AG04449 (cell line): Measurements from ENCODE around the gene ZDHHC13.

Source experiments
- CTCF ChIA-PET: fragments of 350-600 bp; formaldehyde crosslinking; extraction: SDS; loops from one replicate; lab custom pipeline; 2021; ENCODE audit warnings: antibody characterized with exemption; lab: Yijun Ruan, JAX
- POLR2A ChIA-PET: fragments of 400-600, 350-600 bp; formaldehyde crosslinking; extraction: SDS; loops from one replicate; lab custom pipeline; 2020; ENCODE audit warnings: antibody characterized with exemption, inconsistent platforms; lab: Yijun Ruan, JAX
- DNase-seq: peaks from one replicate; pipeline ENCODE4 v3.0.0-alpha.2; 2010; ENCODE audit warnings: low read depth, low spot score
- H3K4me3 ChIP-seq: 2 replicates; pipeline ENCODE4 v1.5.1; 2011; ENCODE audit warnings: low read depth, mild to moderate bottlenecking, control low read depth, low read length
- TF ChIP-seq, protein P1 (sequence below): IDR thresholded peaks from one replicate; pipeline ENCODE4 v1.5.1; 2011; ENCODE audit warnings: mild to moderate bottlenecking, moderate library complexity, low read length, control low read depth, inconsistent platforms; ENCODE audit not compliant: insufficient read depth; ENCODE audit errors: missing control alignments

ZDHHC13 gene

DNA sequence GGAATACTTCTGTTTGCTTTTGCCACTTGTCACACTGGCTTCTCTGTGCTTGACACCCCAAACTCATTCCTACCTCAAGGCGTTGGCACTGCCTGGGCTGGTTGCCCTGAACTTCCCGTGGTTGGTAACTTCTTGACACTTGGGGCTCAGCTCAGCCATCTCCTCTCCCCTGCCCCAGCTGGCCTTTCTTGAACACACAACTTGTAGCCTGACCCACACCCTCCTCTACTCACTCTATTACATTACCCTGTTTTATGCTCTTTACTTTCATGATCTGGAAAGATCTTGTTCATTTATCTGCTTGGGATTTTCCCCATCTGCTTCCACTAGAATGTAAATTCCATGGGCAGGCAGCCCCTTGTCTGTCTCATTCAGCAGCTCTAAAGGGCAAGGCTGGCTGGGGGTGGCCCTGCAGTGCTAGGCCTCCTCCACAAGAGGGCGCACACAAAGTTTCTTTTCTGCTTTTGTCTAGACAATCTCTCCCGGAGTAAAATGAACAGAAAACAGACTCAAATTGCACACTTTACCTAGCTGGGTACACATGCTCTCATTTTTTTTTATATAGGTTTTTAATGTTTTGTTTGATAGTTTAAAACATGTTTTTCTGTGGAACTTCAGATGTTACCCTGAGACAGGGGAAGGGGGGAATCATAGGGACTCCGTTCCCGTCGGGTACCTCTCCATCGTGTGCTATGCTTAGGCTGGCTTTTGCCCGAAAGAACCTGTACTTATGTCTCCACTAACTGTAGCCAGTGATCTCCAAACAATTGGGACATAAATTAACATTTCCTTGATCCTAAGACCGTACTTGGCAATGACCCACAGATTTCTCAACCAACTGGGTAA is 40.0 kb upstream of the ZDHHC13 start:
- DNase-seq, result no peak
- POLR2A ChIA-PET, result interaction anchor here (0.5 to 0.7 kb wide), 2 partner anchors 40 to 251 kb away, joined by 3 read pairs; no protein-coding TSS in a partner anchor
- no peak overlapping the region for H3K4me3 ChIP-seq
- TF ChIP-seq, protein P1, sequence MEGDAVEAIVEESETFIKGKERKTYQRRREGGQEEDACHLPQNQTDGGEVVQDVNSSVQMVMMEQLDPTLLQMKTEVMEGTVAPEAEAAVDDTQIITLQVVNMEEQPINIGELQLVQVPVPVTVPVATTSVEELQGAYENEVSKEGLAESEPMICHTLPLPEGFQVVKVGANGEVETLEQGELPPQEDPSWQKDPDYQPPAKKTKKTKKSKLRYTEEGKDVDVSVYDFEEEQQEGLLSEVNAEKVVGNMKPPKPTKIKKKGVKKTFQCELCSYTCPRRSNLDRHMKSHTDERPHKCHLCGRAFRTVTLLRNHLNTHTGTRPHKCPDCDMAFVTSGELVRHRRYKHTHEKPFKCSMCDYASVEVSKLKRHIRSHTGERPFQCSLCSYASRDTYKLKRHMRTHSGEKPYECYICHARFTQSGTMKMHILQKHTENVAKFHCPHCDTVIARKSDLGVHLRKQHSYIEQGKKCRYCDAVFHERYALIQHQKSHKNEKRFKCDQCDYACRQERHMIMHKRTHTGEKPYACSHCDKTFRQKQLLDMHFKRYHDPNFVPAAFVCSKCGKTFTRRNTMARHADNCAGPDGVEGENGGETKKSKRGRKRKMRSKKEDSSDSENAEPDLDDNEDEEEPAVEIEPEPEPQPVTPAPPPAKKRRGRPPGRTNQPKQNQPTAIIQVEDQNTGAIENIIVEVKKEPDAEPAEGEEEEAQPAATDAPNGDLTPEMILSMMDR, result peak; percentile 89
- CTCF ChIA-PET, result interaction anchor here (0.5 to 15.8 kb wide), 49 partner anchors 9 to 1282 kb away, joined by 3 to 332 read pairs (median 5); partner anchors contain the start of genes MRGPRX2 and ZDHHC13

DNA sequence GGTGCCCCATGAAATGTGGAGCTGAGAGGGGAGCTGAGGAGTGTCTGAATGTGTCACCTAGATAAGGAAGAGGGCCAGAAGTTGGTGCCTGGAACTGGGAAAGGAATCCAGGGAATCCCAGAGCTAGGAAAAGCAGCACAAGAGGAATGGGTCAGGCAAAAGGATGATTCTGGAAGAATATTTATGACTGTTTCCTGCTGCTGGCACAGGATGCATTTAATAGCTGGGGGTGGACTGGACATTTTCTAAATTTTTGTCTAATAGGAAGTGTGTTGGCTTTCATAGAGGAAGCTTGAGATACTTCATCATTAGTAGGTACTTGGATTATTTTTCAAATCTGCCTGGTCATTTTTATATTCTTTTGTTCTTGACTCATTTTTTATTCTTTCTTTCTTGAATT is 39.0 kb upstream of the ZDHHC13 start:
- ChIA-PET POLR2A (no interaction called here), CTCF (interaction anchor here (0.7 to 15.8 kb wide), 34 partner anchors 9 to 1051 kb away, joined by 3 to 332 read pairs (median 6); partner anchors contain the start of genes CSRP3 and ZDHHC13)

DNA sequence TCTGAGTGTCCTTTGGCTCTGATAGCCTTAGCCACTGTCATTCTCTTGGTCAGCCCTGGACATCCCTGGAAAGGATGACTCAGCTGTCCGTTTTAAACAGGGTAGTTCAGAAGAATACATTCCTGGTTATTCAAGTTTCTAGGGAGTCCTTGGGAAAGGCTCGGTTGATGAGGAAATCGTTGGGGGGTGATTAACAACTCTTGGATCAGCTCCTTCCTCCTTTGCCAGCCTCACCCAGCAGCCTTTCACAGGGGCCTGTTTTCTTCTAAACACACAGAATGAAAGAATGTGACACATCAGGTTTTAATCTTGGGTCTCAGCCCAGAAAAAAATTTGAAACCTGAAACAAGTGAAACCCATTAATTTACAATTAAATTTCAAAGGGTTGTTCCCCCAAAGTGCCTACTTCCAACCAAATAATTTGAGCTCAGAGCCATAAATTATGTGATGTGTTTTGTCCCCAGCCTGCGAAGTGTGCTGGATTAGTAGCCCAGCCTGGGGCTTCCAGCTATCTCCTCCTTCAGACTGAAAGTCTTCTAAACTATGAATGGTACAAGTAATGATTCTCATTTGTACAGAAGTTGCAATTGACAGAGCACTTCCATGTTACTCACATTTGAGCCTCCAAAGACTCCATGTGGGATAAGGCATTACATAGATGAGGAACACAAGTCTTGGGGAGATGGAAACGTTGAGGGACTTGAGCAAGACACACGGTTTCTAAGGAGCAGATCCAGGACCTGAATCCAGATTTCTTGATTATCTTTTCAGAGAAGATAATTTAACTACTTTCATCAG is 37.1 kb upstream of the ZDHHC13 start:
- DNase-seq, result peak; percentile 60
- POLR2A ChIA-PET, result no interaction called here
- no peak overlapping the region for H3K4me3 ChIP-seq
- CTCF ChIA-PET, result interaction anchor here (0.7 to 15.8 kb wide), 8 partner anchors 8 to 663 kb away, joined by 3 to 332 read pairs (median 3); no protein-coding TSS in a partner anchor
- TF ChIP-seq, protein P1, result no peak

More for the DNA sequence above, 39.0 kb upstream of the ZDHHC13 start:
- no peak for DNase-seq
- no peak overlapping the region for H3K4me3 ChIP-seq
- TF ChIP-seq, protein P1, result no peak

DNA sequence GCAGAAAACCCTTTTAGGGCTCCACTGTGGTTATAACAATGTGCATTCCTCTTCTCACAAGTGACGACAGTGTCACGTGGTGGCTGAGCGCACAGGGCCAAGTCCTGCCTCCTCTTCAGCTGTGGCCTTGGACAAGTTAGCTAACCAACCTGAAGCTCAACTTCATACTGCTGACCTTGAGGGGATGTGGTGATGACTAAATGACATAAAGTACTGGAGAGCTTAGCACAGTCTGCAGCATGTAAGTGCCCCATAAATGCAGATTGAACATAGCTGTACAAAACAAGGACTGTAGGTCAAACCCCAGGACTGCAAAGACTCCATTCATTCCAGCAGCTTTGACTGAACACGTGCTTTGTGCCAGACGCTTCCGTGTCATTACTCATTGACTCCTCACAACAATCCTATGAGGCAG is 36.4 kb upstream of the ZDHHC13 start:
- POLR2A ChIA-PET, result no interaction called here
- CTCF ChIA-PET, result interaction anchor here (1.0 to 15.8 kb wide), 4 partner anchors 9 to 474 kb away, joined by 3 to 332 read pairs (median 22); no protein-coding TSS in a partner anchor

DNA sequence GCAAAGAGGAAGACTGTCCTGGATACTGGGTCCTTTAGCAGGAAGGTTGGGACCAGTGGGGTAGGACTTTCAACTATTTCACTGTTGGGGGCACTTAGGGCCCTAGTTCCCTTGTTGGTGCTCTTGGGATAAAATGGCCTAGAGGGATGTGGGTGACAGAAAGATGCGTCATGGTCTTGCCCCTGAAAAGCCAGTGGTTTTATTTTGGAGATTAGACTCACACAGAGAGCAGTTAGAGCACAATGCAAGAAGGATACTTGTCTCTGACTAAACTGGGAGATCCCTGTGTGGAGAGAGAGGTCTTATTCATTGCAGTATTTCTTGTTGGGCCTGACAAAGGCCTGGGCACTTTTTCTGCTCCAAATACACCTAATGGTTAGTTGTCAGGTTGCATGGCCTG is 33.8 kb upstream of the ZDHHC13 start:
- no peak for DNase-seq
- POLR2A ChIA-PET, result no interaction called here
- CTCF ChIA-PET, result interaction anchor here (5.7 kb wide), 1 partner anchor 12 kb away, joined by 42 read pairs; no protein-coding TSS in a partner anchor
- TF ChIP-seq, protein P1, result no peak
- H3K4me3 ChIP-seq, result no peak overlapping the region

More for the DNA sequence above, 36.4 kb upstream of the ZDHHC13 start:
- peak; percentile 28 for DNase-seq
- H3K4me3 ChIP-seq, result no peak overlapping the region
- TF ChIP-seq, protein P1, result no peak
